NCI-H1694 (cell line): ENCODE results near the gene DGCR2.
"Not testable (repeated sequence)": the region's sequence is repeated elsewhere in the genome, so short reads cannot be mapped to it uniquely, and the experiment has no call there.

Experiments used
- DNase-seq: peaks from one replicate; lab custom pipeline; 2025; lab: John Stamatoyannopoulos, UW

Gene DGCR2

GRCh38 chr22:19001204-19001603, 121.0 kb downstream of the DGCR2 start:
- DNase-seq = no peak

DNA sequence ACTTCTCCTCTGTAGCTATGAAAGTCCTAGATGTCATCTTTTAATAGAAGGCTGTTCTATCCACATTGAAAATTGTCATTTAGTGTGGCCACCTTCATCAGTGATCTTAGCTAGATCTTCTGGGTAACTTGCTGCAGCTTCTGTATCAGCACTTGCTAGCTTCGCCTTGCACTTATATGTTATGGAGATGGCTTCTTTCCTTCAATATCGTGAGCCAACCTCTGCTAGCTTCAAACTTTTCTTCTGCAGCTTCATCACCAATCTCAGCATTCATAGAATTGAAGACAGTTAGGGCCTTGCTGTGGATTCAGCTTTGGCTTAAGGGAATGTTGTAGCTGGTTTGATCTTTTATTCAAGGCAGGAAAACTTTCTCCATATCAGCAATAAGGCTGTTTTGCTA, 122.1 kb downstream of the DGCR2 start:
- not testable (repeated sequence) for DNase-seq

DNA sequence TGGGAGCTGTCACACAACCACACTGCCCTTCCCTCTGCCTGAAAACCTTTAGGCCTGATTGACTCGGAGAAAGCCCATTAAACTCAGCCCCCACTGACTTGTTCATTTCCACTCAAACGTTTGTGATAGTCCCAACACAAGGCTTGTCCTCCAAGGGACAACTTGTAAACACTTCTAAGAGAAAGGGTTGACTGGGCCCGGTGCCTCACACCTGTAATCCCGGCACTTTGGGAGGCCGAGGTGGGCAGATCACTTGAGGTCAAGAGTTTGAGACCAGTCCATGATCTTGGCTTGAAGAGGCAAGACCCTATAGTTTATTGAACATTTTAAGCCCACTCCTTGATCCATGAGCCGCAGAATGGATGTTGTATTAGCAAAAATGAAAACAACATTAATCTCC, 122.8 kb downstream of the DGCR2 start:
- DNase-seq = no peak

DNA sequence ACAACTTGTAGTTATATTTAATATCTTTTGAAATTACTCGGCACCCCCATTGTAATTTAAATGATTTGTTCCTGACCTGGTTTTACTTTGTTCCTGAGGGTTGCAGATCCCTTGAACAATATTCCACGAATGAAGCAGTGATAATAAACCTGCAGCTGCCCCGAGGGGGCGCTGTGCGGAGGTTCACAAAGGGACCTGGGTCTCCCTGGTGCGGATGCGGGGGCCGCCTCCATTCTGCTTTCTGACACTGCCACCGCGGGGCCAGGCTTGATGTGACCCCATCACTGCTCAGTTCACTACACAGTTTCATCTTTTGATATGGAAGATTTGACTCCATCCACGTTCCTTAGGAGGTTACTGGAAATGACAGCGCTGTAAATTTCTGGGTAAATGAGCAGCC, 123.2 kb downstream of the DGCR2 start:
- DNase-seq = no peak

DNA sequence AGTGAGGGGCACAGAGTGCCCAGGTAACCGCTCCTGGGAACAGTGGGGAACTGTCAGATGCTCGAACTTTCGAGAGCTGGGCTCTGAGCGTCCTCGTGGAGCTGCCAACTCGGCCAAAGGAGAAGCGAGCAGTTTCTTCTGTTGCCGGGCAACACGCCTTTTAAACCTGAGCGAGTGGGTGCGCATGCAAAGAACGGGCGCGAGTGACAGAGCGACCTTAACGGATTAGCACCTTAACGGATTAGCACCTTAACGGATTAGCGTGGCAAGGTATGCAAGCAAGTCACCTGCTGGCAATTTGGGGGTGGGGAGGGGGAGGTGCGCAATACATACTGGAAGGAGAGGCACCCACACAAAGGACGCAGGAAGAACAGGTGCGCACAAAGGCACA, 124.3 kb downstream of the DGCR2 start:
- DNase-seq = no peak

DNA sequence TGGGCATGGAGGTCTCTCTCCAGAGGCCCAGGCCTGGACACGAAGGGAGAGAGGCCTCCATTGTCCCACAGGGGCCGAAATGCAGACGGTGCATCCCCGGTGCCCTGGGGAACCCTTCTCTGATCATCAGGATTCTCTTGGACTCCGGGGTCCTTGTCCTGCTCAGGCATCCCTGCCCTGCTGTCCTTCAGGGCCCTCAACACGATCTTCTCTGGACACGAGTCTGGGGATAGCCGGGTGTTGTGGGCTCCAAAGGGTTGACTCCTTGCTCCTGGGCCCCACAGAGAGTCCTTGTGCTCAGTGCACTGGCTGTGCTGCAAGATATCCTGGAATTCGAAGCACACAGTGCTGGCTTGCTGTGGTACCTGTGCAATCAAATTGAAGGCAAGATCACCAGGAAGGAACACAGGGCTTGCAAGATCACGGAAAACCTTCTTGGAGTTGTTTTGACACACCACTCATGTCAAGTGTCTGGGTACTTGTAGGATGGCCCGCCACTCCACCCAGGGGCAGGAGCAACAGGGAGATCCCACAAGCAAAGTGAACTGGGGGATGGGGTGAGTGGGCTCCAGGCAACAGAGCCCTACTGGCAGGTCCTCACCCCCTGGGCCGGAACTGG, 124.8 kb downstream of the DGCR2 start:
- DNase-seq = no peak

GRCh38 chr22:18996376-18996900, 125.8 kb downstream of the DGCR2 start:
- DNase-seq = no peak

DNA sequence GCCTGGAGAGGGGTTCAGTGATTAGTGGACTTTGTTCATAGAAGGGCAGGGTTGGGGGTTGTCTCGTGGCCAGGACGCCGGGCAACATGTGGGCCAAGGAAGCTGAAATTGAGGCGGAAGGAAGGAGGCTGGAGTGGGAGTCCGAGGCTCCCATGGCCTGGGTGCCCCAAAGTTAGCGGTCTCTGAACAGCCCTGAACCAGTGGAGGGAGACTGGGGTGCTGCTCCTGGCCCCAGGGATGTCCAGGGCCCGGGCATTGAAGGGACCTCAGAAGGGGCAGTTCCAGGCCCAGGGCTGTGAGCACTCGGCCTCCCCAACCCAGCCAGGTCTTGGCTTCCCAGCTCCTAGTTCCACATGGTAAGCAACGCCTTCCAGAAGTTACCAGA, 126.9 kb downstream of the DGCR2 start:
- no peak for DNase-seq

DNA sequence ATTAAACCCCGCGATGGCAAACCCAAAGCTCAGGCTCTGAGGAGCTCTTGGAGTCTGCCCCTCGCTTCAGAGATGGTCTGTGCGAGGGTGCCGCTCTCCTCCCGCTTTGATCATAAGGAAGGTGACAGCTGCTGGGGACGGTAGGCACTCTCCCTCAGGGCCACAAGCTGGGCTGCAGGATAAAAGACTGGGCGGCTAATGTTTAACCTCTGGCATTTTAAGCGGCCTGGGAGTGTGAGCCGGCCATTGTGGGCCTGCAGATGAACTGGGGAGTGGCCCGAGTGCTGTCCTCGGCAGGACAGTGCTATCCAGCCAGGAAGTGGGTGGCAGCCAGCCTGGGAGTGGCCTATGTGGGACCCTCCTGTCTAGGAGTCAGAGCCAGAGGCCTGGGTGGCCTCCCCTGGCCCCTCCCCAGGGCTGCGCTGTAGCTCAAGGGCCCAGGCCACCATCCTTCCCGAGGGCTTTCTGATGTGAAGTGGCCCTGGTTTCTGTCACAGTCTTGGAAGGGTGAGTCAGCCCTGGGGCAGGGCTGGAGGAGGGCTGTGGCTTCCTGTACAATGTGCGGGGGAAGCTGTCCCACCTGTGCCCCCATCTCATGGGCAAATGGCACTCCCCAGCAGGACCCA, 127.4 kb downstream of the DGCR2 start:
- no peak for DNase-seq

GRCh38 chr22:18994056-18994455, 128.2 kb downstream of the DGCR2 start:
- no peak for DNase-seq

DNA sequence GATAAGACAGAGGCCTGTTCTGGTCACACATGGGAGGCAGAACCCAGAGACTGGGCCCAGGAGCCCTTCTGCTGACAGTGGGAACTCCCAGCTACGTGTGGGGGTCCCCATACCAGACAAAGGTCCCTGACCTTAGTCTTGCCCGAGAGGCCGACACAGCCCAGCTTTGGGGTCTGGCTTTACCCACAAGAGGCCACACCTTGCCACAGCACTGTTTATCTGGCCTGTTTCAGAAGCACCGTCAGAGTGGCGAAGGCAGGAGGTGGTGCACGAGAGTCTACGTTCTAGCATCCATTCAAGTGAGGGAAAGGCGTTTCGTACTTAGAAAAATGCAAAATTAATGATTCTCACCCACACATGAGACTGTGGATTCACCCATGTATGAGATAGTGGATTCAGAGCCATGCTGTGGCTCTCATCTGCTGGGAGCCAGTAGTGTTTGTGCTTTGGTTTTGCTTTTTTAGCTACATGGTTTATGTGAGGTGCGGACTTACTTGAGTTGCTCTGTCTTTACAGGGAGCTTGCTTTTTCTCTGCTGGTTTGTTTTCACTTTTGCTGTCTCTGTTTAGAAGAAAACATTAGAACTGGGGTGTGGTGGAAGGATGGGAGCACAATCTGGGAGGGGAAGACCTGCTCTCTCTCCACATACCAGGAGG, 129.5 kb downstream of the DGCR2 start:
- no peak for DNase-seq

- DNase-seq = no peak
Observed at GRCh38 chr22:18991821-18992442, 130.3 kb downstream of the DGCR2 start.

GRCh38 chr22:18991138-18991432, 131.1 kb downstream of the DGCR2 start:
- DNase-seq = no peak

- no peak for DNase-seq
Observed at GRCh38 chr22:18990355-18991137, 131.7 kb downstream of the DGCR2 start.

DNA sequence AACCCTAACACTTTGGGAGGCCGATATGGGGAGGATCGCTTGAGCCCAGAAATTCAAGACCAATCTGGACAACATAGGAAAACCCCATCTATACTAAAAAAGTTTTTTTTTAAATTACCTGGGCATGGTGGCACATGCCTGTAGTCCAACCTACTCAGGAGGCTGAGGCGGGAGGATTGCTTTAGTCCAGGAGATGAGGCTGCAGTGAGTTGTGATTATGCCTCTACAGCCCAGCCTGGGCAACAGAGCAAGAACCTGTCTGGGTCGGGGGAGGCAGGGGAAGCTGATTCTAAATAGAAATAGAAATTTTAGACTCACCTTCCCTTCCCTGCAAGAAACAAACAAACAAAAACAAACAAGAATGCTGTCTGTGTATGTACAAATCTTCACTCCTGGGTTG, 133.3 kb downstream of the DGCR2 start:
- DNase-seq = no peak

- DNase-seq = no peak
Observed at GRCh38 chr22:18987765-18988164, 134.4 kb downstream of the DGCR2 start.

GRCh38 chr22:18987114-18987513, 135.1 kb downstream of the DGCR2 start:
- DNase-seq = not testable (repeated sequence)
